Measurements from ENCODE around the gene ST7L.

Gene ST7L

GRCh38 chr1:112478314-112478713 lies 140.6 kb downstream of the ST7L start:
- DNase-seq: no peak

- DNase-seq: no peak
Measured at GRCh38 chr1:112477550-112477949, 141.4 kb downstream of the ST7L start.
